Activated CD4-positive, alpha-beta T cell treated with anti-CD3 and anti-CD28 coated beads for 36 hours (primary cell): ENCODE measurements around the gene NEURL1. TPM values are rescaled to one million over a fixed set of nuclear protein-coding genes. Genes with fewer than 3 reads are reported as not detected.

Source experiments
- ATAC-seq: fragments of 200-7000 bp; cut with Tn5 transposase; one replicate; pipeline ENCODE4 v1.10.0; 2021; ENCODE audit warnings: mild to moderate bottlenecking, moderate library complexity
- CTCF ChIA-PET: fragments of 350-600 bp; sonication (Branson Sonifier 250); formaldehyde crosslinking; loops from one replicate; lab custom pipeline; 2021; ENCODE audit warnings: antibody characterized with exemption; lab: Charles Lee
- POLR2A ChIA-PET: fragments of 350-600 bp; sonication (Branson Sonifier 250); formaldehyde crosslinking; loops from one replicate; lab custom pipeline; 2021; ENCODE audit warnings: antibody characterized with exemption, inconsistent platforms; lab: Charles Lee
- DNase-seq: peaks from one replicate; pipeline ENCODE4 v3.0.0-alpha.2; 2020
- H3K27ac Mint-ChIP-seq: one replicate; pipeline ENCODE4 v1.8.0; 2021; ENCODE audit warnings: mixed read lengths
- H3K27me3 Mint-ChIP-seq: one replicate; pipeline ENCODE4 v1.8.0; 2021; ENCODE audit warnings: mixed read lengths
- H3K36me3 Mint-ChIP-seq: one replicate; pipeline ENCODE4 v1.8.0; 2021; ENCODE audit warnings: low read depth, mixed read lengths
- H3K4me1 Mint-ChIP-seq: one replicate; pipeline ENCODE4 v1.8.0; 2021; ENCODE audit warnings: mixed read lengths
- H3K4me3 Mint-ChIP-seq: one replicate; pipeline ENCODE4 v1.8.0; 2021; ENCODE audit warnings: mild to moderate bottlenecking, moderate library complexity, mixed read lengths
- H3K9me3 Mint-ChIP-seq: one replicate; pipeline ENCODE4 v1.8.0; 2021; ENCODE audit warnings: low read depth, mixed read lengths
- intact Hi-C, 2 experiments: fragments of 100-400 bp; cut with DNase I in 1 of 2; cut with micrococcal nuclease in 1 of 2; formaldehyde crosslinking; loops; one replicate each; pipeline versions ENCODE4 v1.14.2 to v1.15.1; 2022 to 2024; cut with DNase I, micrococcal nuclease
- total RNA-seq, 2 experiments: library from RNA; stranded (reverse); gene quantifications; one replicate each; pipeline ENCODE4 v1.2.3, GENCODE V29; 2021

The NEURL1 gene
- total RNA-seq, 2 experiments from 2014 or later = 2.3 to 2.4 TPM

GRCh38 chr10:103580430-103580829 lies 86.9 kb downstream of the NEURL1 start:
- intact Hi-C loops = loop anchor here in 1 of 2 experiments (5.0 kb wide), 1 partner anchor 88 kb away; the partner anchor contains the start of gene NEURL1
- Mint-ChIP-seq H3K27me3 (no peaks in the 10 kb centered on the region), H3K27ac (no peak overlapping the region), H3K4me3 (no peak overlapping the region), H3K9me3 (no peaks in the 10 kb centered on the region), H3K4me1 (peaks cover 4% of the 10 kb centered on the region), H3K36me3 (peaks cover 3% of the 10 kb centered on the region)
- POLR2A ChIA-PET = interaction anchor here (1.1 kb wide), 1 partner anchor 9 kb away, joined by 3 read pairs; no protein-coding TSS in a partner anchor
- no peak for ATAC-seq
- no peak for DNase-seq
- CTCF ChIA-PET = interaction anchor here (0.6 to 1.5 kb wide), 2 partner anchors 16 to 118 kb away, joined by 4 read pairs; no protein-coding TSS in a partner anchor

GRCh38 chr10:103581499-103581898 lies 88.0 kb downstream of the NEURL1 start:
- peaks cover 3% of the 10 kb centered on the region for H3K36me3 Mint-ChIP-seq
- ChIA-PET POLR2A (no interaction called here), CTCF (interaction anchor here (0.8 kb wide), 1 partner anchor 12 kb away, joined by 4 read pairs; no protein-coding TSS in a partner anchor)
- no peak overlapping the region for H3K27ac Mint-ChIP-seq
- no peaks in the 10 kb centered on the region for H3K9me3 Mint-ChIP-seq
- DNase-seq (no peak), ATAC-seq (no peak)
- no peaks in the 10 kb centered on the region for H3K27me3 Mint-ChIP-seq
- peaks cover 7% of the 10 kb centered on the region for H3K4me1 Mint-ChIP-seq
- H3K4me3 Mint-ChIP-seq = no peak overlapping the region
- intact Hi-C loops = loop anchor here in 1 of 2 experiments (5.0 kb wide), 1 partner anchor 89 kb away; the partner anchor contains the start of gene NEURL1

GRCh38 chr10:103582331-103583123 lies 89.0 kb downstream of the NEURL1 start:
- Mint-ChIP-seq H3K4me3 (no peak overlapping the region), H3K9me3 (no peaks in the 10 kb centered on the region), H3K27ac (no peak overlapping the region), H3K27me3 (no peaks in the 10 kb centered on the region), H3K4me1 (peaks cover 7% of the 10 kb centered on the region), H3K36me3 (peaks cover 6% of the 10 kb centered on the region)
- intact Hi-C loops = loop anchor here in 1 of 2 experiments (5.0 kb wide), 1 partner anchor 90 kb away; the partner anchor contains the start of gene NEURL1
- ATAC-seq (no peak), DNase-seq (no peak)
- ChIA-PET POLR2A (no interaction called here), CTCF (no interaction called here)

GRCh38 chr10:103583871-103584215 lies 90.3 kb downstream of the NEURL1 start:
- intact Hi-C loops = loop anchor here in 1 of 2 experiments (1.0 to 5.0 kb wide), 4 partner anchors 29 to 537 kb away; partner anchors contain the start of genes NEURL1 and SLK
- no peaks in the 10 kb centered on the region for H3K27me3 Mint-ChIP-seq
- peaks cover 6% of the 10 kb centered on the region for H3K36me3 Mint-ChIP-seq
- H3K4me3 Mint-ChIP-seq = peak overlapping the region; percentile 79
- CTCF ChIA-PET = interaction anchor here (0.6 kb wide), 1 partner anchor 273 kb away, joined by 3 read pairs; no protein-coding TSS in a partner anchor
- POLR2A ChIA-PET = no interaction called here
- peaks cover 10% of the 10 kb centered on the region for H3K4me1 Mint-ChIP-seq
- H3K27ac Mint-ChIP-seq = peak overlapping the region; percentile 95
- no peak for DNase-seq
- ATAC-seq = peak; percentile 20
- H3K9me3 Mint-ChIP-seq = no peaks in the 10 kb centered on the region

- CTCF ChIA-PET = interaction anchor here (0.6 to 0.9 kb wide), 4 partner anchors 11 to 273 kb away, joined by 3 to 4 read pairs (median 3); no protein-coding TSS in a partner anchor
- H3K9me3 Mint-ChIP-seq = no peaks in the 10 kb centered on the region
- H3K36me3 Mint-ChIP-seq = peaks cover 6% of the 10 kb centered on the region
- DNase-seq (peak; percentile 83), ATAC-seq (peak; percentile 69)
- POLR2A ChIA-PET = no interaction called here
- no peaks in the 10 kb centered on the region for H3K27me3 Mint-ChIP-seq
- H3K4me3 Mint-ChIP-seq = peak overlapping the region; percentile 79
- peak overlapping the region; percentile 95 for H3K27ac Mint-ChIP-seq
- H3K4me1 Mint-ChIP-seq = peaks cover 10% of the 10 kb centered on the region
- intact Hi-C loops = loop anchor here in 1 of 2 experiments (1.0 to 5.0 kb wide), 4 partner anchors 30 to 537 kb away; partner anchors contain the start of genes NEURL1 and SLK
These were observed 90.9 kb downstream of the NEURL1 start for GRCh38 chr10:103584216-103585010.

GRCh38 chr10:103585011-103585405 lies 91.5 kb downstream of the NEURL1 start:
- no peak overlapping the region for H3K27ac Mint-ChIP-seq
- ATAC-seq (no peak), DNase-seq (no peak)
- peak overlapping the region; percentile 79 for H3K4me3 Mint-ChIP-seq
- POLR2A ChIA-PET = no interaction called here
- H3K4me1 Mint-ChIP-seq = peaks cover 10% of the 10 kb centered on the region
- H3K27me3 Mint-ChIP-seq = no peaks in the 10 kb centered on the region
- CTCF ChIA-PET = interaction anchor here (0.6 to 0.9 kb wide), 3 partner anchors 10 to 122 kb away, joined by 3 to 4 read pairs (median 3); no protein-coding TSS in a partner anchor
- H3K36me3 Mint-ChIP-seq = peaks cover 6% of the 10 kb centered on the region
- intact Hi-C loops = loop anchor here in 1 of 2 experiments (2.0 kb wide), 1 partner anchor 30 kb away; no protein-coding TSS in a partner anchor
- no peaks in the 10 kb centered on the region for H3K9me3 Mint-ChIP-seq

GRCh38 chr10:103587073-103587472 lies 93.6 kb downstream of the NEURL1 start:
- DNase-seq (no peak), ATAC-seq (no peak)
- no peak overlapping the region for H3K4me3 Mint-ChIP-seq
- no peaks in the 10 kb centered on the region for H3K27me3 Mint-ChIP-seq
- ChIA-PET CTCF (interaction anchor here (1.0 kb wide), 1 partner anchor 99 kb away, joined by 5 read pairs; no protein-coding TSS in a partner anchor), POLR2A (interaction anchor here (0.7 kb wide), 1 partner anchor 122 kb away, joined by 3 read pairs; no protein-coding TSS in a partner anchor)
- peaks cover 6% of the 10 kb centered on the region for H3K36me3 Mint-ChIP-seq
- peaks cover 10% of the 10 kb centered on the region for H3K4me1 Mint-ChIP-seq
- intact Hi-C loops = no loop called here
- H3K27ac Mint-ChIP-seq = no peak overlapping the region
- no peaks in the 10 kb centered on the region for H3K9me3 Mint-ChIP-seq

GRCh38 chr10:103589074-103589630 lies 95.6 kb downstream of the NEURL1 start:
- intact Hi-C loops = no loop called here
- Mint-ChIP-seq H3K4me3 (no peak overlapping the region), H3K4me1 (peaks cover 6% of the 10 kb centered on the region), H3K36me3 (peaks cover 3% of the 10 kb centered on the region), H3K27ac (no peak overlapping the region), H3K9me3 (no peaks in the 10 kb centered on the region), H3K27me3 (no peaks in the 10 kb centered on the region)
- ChIA-PET POLR2A (no interaction called here), CTCF (interaction anchor here (0.6 to 1.2 kb wide), 6 partner anchors 12 to 429 kb away, joined by 3 to 4 read pairs (median 3); no protein-coding TSS in a partner anchor)
- ATAC-seq = no peak
- DNase-seq = no peak

- Mint-ChIP-seq H3K27ac (no peak overlapping the region), H3K4me1 (peaks cover 6% of the 10 kb centered on the region), H3K27me3 (no peaks in the 10 kb centered on the region), H3K36me3 (peaks cover 3% of the 10 kb centered on the region), H3K4me3 (no peak overlapping the region), H3K9me3 (no peaks in the 10 kb centered on the region)
- ChIA-PET POLR2A (interaction anchor here (0.8 kb wide), 1 partner anchor 10 kb away, joined by 3 read pairs; no protein-coding TSS in a partner anchor), CTCF (interaction anchor here (0.6 to 1.2 kb wide), 4 partner anchors 26 to 170 kb away, joined by 3 read pairs; no protein-coding TSS in a partner anchor)
- ATAC-seq (no peak), DNase-seq (no peak)
- intact Hi-C loops = no loop called here
These were observed 96.6 kb downstream of the NEURL1 start for GRCh38 chr10:103590060-103590459.

GRCh38 chr10:103590744-103591291 lies 97.3 kb downstream of the NEURL1 start:
- intact Hi-C loops = no loop called here
- ChIA-PET POLR2A (no interaction called here), CTCF (interaction anchor here (0.9 kb wide), 1 partner anchor 94 kb away, joined by 4 read pairs; no protein-coding TSS in a partner anchor)
- Mint-ChIP-seq H3K27me3 (no peaks in the 10 kb centered on the region), H3K27ac (no peak overlapping the region), H3K4me1 (peaks cover 4% of the 10 kb centered on the region), H3K4me3 (no peak overlapping the region), H3K36me3 (peaks cover 3% of the 10 kb centered on the region), H3K9me3 (no peaks in the 10 kb centered on the region)
- no peak for ATAC-seq
- no peak for DNase-seq
